Fibroblast of upper back skin (primary cell): ENCODE results near the gene PLEKHG4B.
A peak's percentile ranks its signal among the peaks of the same experiment; 100 is the strongest.

ENCODE experiments used
- DNase-seq: peaks from one replicate; pipeline ENCODE4 v3.0.0-alpha.2; 2013

Gene PLEKHG4B

DNA sequence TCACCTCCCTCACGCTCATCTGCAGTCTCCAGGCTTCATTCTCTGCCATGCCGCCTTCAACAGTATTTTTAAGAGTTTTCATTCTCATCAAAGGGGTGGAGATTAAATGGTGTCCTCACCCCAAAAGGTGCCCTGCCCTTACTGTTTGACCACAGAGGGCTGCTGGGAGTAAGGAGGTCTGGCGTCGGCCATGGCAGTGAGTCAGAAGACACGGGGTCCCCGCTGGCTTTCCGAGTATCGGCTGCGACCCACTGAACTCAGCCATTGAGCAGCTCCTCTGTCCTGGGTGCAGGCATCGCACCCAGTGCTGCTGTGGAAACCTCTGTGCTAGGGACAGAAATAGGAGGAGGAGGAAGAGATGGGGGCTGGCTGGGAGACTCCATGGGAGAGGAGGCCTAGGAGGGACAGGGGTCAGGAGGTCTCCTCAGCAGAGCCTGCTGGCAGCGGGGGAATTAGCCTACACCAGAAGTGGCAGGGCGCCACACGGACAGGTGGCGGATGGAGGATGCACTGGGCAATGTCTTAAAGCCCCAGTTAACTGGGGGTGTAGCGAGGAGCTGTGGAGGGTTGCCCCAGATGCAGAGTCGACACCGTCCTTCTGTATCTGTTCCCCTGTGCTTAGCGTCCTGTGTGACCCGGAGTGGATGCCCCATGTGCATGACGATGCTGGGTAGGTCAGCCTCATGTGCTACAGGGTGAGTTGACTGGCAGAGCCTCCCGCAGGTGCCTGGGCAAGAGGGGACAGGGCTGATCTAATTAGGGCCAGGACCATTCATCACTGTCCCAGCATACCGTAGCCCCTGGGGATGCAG is 15.4 kb upstream of the PLEKHG4B start:
- DNase-seq, result no peak

DNA sequence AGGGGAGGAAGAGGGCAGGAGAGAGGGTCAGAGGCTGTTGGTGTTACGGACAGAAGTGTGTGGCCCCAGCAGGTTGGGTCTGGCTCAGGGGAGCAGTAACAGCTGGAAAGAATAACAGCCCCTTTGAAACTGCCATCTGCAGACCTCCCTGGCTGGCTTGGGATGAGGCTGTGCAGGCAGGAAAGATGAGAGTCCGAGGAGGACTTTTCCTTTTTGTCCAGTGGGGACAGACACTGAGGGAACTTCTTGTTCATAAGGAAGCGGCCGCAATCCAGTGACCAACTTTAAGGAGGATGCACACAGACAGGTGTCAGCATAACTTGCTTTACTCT is 14.8 kb upstream of the PLEKHG4B start:
- no peak for DNase-seq

DNA sequence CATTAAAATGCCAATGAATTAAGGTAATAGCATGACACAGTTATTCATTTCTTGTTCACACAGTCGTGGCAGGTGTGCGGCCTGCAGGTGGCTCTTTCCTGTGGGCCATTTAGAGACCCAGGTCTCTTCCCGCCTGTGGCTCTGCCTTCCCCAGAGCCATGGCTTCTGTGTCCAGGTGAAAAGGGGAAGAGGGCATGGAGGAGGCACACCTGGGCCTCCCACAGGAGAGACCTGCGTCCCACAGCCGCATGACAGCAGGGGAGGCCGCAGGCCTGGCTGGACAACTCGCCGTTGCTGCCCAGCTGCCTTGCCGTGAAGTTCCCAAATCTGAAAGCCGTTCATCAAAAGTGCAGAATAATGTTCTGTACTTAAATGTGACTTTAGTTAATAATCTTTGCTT is 14.4 kb upstream of the PLEKHG4B start:
- DNase-seq, result no peak

DNA sequence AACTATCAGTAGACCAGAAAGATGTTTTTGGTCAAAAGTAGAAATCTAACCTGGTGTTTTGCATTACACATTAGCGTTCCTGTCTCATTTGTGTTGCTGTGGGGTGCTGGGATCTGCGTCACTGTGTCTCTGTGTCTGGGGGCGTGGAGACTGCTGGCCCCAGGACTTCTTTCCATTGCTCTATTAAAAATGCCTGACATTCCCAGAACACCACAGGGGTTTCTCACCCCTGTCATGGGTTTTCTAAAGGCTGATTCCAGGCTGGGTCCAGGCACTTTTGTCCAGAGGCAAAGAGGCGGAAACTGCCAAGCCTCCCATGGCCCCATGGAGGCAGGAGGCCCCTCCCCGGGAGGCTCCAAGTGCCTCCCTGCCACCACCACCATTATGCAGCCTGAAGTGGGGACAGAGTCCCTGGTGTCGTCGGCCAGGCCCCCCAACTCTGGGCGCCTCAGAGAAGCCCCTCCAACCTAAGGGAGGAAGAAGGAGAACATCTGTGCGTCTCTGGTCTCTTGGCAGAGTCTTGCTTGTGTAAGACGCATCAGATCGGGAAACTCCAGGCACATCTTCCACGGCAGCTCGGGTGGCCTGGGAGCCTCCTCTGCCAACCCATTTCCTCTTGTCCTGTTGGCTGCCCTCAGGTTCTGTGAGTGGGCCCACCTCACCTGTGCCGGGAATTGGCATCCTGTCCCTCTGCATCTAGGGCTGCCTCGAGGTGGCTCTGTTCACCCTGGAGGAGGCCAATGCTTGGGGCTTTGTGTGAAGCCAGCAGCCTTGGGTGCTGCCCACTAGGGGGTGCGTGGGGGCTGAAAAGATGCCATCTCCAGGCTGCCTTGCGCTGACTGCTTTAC is 13.8 kb upstream of the PLEKHG4B start:
- peak; percentile 48 for DNase-seq

DNA sequence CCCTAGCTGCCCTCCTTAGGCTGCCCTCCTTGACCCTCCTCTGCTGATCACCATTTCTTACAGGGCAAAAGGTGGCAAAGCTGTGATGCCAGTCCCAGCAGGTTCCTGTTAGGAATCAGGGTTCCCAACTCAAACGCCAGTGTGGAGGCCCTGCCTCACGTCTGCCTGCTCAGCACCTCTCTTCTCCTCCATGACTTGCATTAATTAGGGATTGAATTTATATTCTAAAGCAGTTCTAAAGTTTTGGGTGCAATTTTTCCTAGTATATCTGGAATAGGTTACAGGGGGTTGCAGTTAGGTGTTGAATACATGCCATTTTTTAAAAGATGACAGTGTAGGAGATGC is 13.2 kb upstream of the PLEKHG4B start:
- DNase-seq, result no peak

DNA sequence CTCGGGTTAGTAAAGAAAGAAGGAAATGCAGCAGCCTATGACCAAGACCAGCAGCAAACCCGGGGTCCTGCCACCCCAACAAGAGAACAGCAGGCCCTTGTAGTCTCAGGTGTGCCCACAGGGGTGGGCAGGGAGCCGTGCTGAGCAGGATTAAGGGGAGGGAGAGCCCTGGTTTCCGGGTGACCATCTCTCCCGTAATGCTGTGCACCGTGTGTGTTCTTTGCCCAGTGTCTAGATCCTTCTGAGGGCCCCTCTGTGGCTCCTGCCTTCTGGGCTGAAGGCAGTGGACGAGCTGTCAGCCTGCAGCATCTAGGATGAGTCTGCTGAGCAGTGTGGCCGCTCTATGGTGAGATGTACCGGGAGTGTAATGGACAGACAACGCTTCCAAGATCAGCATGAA is 12.7 kb upstream of the PLEKHG4B start:
- DNase-seq, result no peak

DNA sequence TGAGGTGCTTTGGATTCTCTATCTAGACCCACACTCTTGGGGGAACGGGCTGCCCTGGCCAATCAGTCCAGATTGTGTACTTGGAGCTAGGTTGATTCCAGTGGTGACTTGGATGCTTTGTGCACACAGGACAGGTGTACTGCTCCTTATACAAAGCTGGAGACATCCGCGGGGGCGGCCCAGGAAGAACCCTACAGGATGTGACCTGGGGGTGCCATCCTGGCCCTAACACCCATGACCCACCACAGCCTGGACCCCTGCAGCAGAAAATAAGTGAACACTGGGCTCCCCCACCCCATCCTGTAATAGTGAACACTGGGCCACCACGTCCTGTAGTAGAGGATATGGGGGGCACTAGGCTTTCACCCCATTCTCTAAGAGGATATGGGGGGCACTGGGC is 12.1 kb upstream of the PLEKHG4B start:
- DNase-seq, result no peak

DNA sequence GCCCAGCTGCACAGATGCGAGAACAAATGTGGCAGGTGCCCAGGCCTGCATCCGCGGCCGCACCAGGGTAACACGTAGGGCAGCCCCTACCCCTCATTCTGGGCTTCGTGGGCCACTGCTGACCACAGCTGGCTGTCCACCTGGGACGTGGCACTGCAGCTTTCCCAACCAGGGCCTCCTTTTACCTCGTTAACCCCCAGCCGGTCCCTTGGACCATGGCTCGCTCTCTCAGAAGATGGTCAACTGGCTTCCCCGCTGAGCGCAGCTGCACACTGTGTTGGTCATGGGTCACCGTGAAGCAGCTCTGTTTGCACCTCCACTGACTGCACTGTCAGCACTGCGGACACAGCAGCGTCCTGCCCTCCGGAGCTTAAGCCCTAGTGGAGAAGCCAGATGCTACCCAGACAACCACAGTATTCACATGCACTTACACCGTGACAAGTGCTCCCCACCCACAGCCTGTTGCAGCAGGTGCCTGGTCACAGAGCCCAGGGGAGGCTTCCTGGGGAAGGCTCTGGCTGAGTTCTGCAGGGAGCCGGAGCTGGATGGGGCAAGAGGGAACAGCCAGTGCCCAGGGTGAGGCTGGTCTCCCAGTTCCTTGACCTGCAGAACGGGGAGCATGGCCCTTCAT is 10.5 kb upstream of the PLEKHG4B start:
- DNase-seq, result no peak

DNA sequence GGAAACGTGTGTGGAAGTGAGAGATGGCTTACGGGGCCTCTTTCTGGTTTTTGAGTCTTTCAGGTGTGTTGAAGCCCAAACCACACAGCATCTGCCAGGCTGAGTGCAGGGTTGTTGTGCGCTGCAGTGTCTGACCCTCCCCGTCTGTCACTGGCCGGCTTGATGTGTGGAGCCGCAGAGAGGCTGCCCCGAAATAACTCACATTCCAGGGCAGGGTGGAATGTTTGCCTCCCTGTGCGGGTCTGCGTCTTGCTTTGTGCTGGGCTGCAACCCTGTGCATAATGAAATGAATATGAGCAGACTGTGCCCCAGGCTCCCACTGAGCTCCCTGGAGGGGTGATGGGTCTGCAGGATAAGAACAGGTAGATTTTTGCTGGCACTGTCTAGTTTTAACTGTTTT is 9.9 kb upstream of the PLEKHG4B start:
- DNase-seq, result peak; percentile 76

DNA sequence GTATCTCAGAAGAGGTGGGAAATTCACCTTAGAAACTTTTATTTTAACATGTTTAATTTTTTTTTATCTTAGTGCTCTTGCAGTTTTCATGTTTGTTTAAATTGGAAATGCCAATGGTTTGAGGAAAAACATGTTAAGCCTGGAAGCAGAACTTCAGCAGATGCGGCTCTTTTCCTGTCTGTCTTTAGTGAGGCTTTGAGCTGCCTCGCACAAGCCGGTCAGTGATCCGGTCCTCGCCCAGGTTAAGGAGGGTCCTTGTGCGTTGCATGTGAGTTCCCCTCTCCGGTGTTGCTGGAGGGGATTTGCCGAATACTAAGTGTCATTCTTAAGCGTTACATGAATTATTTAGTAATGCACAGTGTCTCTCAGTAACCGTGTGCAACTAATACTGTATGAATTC is 9.4 kb upstream of the PLEKHG4B start:
- no peak for DNase-seq

DNA sequence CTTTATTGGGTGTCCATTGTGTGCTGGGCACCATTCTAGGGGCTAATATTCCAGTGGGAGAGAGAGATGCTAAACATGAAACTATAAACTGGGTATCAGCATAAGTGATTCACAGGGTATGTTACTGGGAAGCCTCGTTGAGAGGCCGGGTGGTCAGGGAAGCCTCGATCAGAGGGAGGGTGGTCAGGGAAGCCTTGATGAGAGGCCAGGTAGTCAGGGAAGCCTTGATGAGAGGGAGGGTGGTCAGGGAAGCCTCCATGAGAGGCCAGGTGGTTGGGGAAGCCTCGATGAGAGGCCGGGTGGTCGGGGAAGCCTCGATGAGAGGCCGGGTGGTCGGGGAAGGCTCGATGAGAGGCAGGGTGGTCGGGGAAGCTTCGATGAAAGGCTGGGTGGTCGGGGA is 8.9 kb upstream of the PLEKHG4B start:
- no peak for DNase-seq

DNA sequence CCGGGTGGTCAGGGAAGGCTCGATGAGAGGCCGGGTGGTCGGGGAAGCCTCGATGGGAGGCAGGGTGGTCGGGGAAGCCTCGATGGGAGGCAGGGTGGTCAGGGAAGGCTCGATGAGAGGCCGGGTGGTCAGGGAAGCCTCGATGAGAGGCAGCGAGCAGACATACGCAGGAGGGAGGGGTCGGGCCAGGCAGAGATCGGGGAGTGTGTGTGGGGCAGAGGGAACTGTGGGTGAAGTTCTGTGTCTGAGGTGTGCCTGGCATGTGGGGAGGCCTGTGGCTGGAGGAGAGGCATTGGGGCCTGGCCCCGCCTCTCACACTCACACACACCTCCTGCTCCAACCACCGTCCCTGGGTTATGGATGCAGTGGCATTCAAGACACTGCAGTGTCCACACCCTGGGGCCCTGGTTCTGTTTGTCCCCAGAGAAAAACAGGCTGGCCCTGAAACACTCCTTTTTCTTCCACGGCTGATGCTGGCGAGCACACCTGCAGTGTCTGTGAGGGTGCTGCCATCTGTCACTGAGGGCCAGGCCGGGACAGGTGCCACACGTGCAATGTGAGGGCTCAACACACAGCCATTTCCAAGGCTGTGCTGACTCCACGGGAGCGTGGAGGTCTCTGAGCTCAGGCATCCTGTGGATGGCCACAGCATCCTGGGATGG is 6.5 kb upstream of the PLEKHG4B start:
- DNase-seq, result no peak

DNA sequence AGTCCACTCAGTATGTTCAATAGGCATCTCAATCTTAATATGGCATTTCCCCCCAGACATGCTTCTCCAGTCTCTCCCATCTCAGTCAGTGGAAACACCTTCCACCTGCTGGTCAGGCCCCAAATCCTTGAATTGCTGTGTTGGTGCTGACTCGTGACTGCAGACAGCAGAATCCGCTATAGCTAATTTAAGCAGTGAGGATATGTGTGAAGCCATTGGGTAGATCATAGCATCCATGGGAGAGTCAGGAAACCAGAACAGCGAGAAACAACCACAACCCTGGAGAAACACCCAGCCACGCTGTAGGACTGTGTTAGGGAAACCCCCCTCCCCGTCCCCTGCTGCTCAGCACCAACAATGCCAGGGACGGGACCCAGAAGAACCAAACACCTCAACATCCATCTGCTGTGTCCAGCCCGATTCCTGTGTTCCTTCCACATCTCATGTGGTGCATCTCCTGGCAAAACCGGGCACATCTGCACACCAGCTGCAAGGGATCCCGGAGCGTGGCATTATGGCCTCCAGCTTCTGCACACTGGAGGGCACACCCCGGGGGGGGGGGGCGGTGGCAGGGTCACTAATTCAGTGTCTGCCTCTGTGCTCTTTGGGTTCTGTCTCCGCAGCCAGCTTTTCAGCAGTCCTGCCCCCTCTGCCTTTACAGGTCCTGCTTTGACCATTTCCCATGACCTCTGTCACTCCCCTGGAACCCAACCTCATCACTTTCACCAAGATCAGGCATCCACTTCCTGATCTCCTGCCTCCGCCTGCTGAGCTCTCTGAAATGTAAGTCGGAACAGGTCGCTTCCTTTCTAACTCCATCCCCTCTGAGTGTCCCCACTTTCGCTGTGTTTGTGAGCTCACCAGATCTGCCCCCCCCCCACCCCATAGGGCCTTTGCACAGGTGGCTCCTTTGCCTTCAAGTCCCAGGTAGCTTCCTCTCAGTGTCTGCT is 2.4 kb upstream of the PLEKHG4B start:
- no peak for DNase-seq

DNA sequence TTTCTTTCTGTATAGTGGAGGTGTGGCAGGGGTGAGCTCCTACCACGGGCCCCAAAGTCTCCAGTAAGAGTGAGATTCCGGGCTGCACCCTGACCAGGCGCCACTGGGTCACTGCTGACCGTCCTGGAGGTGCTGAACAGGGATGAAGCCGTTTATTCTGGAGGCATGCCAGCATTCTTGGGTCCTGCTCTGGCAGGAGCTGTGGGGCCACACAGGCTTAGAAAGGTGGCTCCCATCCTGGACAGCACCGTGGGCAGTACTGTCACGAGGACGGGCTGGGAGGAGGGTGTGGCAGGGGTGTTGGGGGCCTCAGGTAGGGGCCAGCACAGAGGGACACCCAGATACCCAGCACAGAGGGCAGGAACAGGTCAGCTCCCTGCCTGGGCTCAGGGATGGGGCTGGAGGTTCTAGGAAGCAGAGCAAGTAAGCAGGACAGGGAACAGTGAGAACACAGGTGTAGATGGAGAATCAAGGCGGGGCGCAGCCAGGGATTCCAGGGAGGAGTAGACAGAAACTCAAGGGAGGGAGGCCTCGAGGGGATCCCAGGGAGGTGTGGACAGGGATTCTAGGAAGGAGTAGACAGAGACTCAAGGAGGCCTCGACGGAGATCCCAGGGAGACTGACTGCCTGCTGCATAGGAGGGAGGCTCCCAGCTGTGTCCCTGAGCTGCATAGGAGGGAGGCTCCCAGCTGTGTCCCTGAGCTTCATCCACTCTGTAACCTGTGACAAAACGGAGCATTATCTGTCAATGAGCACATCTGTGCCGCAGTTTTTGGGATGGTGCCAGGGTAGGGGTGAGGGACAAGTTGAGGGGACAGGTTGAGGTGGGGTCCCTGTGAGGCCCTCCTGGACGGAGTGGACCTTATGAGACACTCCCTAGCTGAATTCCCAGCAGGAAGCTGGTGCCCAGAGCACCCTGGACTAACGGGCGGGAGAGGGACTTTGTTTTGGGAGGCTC is 1.1 kb upstream of the PLEKHG4B start:
- DNase-seq, result peak; percentile 5

DNA sequence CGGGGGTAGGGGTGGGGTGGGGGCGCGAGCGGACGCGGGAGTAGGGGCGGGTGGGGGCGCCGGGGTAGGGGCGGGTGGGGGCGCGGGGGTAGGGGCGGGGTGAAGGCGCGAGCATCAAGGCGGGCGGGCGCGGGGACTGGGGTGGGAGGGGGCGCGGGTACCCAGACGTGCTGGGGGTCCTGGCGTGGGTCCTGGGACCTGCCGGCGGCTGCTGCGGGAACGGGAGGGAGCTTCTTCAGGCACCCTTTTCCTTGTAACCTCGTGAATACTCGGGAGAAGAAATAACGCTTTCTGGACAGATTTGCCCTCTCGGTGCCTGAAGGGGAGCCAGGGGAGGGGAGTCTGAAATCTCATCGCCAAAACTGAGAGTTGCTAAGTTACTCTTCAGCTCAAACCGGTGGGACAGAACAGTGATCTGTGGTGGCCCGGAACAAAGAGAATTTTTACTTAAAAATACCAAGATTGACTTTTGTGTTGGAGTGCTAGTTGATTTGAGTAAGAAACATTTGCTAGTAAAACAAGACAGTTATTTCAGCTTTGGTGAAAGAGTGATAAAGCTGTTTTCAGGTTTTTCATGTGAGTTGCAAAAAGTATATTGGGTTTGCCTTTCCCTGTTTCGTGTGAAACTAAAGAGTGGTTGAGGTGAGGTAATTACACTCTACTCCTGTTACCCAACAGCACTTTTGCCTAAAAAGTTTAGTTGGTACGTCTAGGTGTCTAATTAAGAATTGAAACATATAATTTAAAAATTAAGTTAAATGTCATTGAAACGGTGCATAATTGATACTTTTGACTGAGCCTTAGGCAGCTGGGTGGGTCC is 643 bp downstream of the PLEKHG4B start:
- DNase-seq, result no peak

DNA sequence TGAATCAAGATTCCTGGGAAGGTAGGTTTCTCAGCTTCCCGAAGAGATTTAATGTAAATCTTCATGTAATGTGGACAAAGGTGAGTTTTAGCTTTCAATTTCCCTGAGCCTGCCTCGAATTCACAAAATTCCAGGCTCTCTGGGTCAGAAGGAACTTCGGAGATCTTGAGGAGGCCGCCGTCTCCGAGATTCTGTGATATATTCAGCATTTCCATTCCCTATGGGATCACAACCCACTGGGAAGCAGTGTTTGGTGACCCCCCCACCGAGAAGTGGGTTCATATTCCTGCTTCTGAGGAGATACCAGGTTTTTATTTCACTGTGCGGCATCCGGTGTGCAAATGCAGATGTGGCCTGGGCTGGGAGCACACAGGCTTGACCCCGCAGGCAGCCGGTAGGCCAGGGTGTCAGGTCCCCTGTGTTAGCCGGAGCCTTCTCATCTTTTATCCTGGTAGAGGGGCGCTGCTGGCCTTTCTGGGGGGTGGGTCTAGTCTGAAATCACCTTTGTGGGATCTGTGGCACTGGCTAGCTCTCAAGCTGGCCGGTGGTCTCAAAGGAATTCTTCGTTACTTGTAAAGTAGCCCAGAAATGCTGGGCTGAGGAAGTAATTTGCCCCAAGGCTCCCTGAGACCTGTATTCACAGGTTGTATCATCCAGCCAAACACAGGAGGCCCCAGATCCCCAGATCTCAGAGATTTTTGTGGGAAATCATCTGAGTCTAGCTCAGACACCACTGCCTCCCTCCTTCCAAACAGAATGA is 1.4 kb downstream of the PLEKHG4B start:
- no peak for DNase-seq

DNA sequence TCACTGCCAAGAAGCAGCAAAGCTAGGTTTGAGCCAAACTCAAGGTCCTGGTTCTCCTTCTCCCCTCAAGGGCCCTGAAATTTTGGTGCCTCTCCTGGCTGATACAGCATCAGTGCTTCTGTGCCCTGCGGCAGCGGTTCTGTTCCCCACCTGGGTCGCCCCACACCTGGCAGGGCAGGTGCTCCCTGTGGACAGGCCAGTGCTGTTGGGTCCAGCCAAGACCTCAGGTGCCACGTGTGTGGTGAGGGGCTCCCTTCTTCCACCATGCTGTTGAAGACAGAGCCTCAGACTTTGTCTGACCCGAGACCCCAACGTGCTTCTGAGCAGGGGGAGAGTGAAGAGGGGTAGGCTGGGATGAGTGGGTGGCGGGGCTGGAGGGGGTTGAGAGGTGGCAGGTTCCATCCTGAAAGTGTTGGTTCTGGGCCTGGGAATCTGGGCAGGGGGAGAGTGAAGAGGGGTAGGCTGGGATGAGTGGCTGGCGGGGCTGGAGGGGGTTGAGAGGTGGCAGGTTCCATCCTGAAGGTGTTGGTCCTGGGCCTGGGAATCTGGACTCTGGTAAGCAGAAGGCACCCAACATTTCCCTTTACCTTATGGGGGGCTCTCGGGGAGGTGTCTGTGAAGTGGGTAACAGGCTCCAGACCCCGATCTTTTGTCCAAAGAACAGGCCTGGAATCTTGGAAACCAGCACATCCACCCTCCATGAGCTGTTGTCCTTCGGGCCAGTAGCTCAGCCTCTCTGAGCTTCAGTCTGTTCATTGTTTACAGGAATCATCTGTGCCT is 2.3 kb downstream of the PLEKHG4B start:
- no peak for DNase-seq

DNA sequence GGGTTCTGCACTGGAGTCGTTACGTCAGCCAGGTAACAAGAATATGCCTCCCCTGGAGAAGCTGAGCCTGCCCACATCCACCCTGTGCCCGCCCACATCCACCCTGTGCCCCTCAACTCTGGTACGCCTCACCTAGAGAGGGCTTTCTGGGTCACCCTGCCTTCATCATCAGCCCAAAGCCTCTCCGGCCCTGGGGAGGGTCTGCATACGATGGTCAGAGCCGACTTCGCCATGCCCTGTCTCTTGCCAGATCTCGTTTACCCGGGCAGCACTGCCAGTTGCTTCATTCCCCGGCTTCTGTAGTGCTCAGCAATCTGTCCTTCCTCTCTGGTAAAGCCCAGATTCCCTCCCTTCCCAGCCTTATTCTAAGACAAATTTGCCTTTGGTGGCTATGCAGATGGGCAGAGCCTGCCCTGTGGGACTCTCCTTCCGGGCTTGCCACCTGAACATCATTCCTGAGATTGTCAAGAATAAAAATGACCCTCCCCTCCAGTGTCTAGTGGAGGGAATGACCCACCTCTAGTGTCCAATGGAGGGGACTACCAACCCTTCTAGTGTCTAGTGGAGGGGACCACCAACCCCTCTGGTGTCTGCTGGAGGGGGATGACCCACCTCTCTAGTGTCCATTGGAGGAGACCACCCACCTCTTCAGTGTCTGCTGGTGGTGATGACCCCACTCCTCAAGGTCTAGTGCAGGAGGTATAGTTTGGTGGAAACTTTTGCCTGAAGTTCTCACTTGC is 3.4 kb downstream of the PLEKHG4B start:
- no peak for DNase-seq
